HG02970 (cell line): ENCODE data around the gene SLIRP.
"Not testable (repeated sequence)": the region's sequence is repeated elsewhere in the genome, so short reads cannot be mapped to it uniquely, and the experiment has no call there.

Experiments
- ATAC-seq: cut with Tn5 transposase; IDR thresholded peaks from one replicate; pipeline ENCODE4 v1.9.1; 2021; ENCODE audit warnings: mild to moderate bottlenecking, moderate library complexity, moderate number of reproducible peaks; ENCODE audit not compliant: unreplicated experiment, low FRiP score

Gene SLIRP

DNA sequence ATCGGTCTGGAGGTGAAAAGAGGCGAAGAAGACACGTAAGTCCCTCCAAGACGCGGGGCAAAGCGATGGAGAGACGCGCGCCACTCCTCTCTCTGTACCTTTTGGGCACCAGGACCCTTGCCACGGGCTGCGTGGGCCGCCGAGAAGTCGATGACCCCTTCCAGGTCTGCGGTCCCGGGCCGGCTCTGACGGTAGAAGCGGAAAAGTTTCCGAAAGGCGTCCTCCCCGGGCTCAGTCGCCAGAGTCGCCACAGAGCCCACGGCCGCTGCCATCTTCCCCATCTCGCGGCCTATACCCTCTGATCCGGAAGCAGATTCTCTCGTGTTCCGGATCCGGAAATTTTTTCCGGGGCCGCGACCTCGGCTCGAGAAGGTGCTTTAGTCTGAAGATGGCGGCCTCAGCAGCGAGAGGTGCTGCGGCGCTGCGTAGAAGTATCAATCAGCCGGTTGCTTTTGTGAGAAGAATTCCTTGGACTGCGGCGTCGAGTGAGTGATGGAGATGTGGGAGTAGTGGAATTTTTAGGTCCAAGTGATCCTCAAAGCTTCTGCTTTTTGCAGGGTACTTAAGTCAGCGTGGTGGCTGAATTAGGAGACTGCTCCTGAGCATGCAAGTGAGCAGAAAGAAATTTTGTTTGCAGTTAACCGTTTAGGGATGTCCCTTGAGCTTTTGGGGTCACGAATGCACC lies at the start of gene SLIRP, which contains the start of gene ALKBH1:
Gene SLIRP, plus strand, starts transcription at position 380 of the 685 bp plus-strand sequence. Its CDS starts 9 bp downstream, at position 389.
Gene ALKBH1, minus strand, starts transcription at position 300 of the 685 bp plus-strand sequence. Its CDS starts 19 bp downstream, at position 281.
- ATAC-seq = peak; percentile 96

DNA sequence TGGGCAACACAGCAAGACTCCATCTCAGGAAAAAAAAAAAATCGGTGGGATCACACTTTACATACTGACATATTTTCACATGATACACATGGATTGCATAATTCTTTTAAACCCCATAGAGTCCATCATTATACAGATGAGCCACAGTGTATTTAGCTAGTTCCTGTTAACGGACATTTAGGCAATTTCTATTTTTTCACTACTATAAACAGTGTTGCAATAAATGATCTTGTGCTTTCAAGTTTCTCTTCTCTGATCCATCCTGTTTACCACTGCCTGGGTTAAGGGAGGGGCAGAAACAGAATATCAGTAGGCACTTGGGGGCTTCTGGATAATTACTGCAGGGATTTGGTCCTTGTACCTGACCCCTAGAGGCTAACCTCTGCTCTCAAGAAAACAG lies 48.1 kb upstream of the SLIRP start:
- no peak for ATAC-seq

DNA sequence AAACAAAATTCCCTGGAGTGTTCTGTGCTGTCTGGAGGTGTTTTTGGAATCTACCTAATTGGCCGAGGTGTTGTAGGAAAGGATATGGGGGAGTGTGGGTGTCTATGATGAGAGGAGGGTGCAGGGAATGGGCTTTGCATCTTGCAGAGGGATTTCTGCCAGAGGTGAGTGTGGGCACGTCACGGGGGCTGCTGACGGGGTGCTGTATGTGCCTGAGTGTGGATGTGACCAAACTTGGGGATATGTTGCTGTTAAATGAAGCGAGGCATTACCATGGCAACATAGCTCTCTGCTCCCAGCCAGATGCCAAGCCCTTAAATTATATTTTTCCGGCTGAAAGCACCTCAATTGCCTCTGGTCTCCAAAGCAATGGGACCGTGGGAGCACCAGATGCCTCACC lies 47.1 kb upstream of the SLIRP start:
- ATAC-seq = no peak

DNA sequence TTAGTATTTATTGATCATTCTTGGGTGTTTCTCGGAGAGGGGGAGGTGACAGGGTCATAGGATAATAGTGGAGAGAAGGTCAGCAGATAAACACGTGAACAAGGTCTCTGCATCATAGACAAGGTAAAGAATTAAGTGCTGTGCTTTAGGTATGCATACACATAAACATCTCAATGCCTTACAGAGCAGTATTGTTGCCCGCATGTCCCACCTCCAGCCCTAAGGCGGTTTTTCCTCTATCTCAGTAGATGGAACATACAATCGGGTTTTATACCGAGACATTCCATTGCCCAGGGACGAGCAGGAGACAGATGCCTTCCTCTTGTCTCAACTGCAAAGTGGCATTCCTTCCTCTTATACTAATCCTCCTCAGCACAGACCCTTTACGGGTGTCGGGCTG lies 46.3 kb upstream of the SLIRP start:
- not testable (repeated sequence) for ATAC-seq

DNA sequence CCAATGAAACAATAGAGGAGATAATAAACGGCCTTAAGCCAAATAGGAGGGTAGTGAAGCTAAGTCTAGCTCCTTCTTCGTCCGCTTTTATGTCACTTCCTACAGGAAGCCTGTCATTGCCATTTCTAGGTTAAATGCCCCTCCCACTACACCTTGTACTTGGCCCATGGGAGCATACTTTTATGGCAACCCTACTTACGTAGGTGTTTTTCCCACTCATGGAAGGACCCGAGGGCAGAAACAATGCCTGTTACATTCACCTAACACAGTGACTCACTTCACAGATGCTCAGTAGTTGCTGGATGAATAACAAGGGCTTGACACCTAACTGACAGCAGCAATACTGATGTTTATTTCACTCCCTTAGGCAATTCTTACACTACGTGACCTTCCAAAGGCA lies 44.6 kb upstream of the SLIRP start:
- no peak for ATAC-seq

DNA sequence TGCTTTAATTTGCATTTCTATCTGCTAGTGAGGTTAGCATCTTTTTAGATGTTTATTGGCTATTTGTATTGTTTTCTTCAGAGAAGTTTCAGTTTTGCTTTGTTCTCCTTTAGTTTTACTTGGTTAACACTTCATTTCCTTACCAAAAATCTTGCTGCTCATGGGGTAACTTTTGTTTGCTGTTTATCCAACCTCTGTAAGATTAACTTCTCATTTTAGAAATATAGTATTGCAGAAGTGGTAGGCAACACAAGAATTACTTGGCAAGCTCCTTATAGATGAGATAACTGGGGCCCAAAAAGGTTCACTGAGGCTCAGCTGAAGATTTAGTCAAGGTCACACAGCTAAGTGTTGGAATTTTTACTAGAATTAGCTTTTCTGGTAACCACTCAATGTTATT lies 40.6 kb upstream of the SLIRP start:
- no peak for ATAC-seq

DNA sequence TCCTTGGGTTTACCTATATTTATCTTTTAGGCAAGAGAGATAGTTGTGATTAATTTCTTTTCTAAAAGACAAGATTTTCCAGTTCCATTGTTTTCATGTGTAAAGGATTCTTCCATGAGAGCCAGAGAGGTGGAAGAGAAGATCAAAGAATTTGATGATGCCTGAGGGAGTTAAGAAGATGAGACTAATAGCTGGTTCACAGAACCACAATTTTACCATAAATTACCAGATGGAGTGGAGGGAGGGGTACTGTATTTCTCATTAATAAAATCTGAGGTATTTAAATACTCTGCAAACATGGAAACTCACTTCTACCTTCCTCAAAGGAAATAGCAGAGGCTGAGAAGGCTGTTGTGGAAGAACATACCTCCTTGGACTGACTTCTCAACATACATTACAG lies 34.7 kb upstream of the SLIRP start:
- no peak for ATAC-seq

GRCh38 chr14:77674931-77675330 lies 33.0 kb upstream of the SLIRP start:
- no peak for ATAC-seq

- ATAC-seq = no peak
Measured at GRCh38 chr14:77681196-77682157, 26.4 kb upstream of the SLIRP start.

GRCh38 chr14:77682158-77682553 lies 25.7 kb upstream of the SLIRP start:
- ATAC-seq = no peak

GRCh38 chr14:77691259-77691658 lies 16.6 kb upstream of the SLIRP start:
- ATAC-seq = no peak

GRCh38 chr14:77707355-77707723 lies 564 bp upstream of the SLIRP start:
- ATAC-seq = peak; percentile 27

DNA sequence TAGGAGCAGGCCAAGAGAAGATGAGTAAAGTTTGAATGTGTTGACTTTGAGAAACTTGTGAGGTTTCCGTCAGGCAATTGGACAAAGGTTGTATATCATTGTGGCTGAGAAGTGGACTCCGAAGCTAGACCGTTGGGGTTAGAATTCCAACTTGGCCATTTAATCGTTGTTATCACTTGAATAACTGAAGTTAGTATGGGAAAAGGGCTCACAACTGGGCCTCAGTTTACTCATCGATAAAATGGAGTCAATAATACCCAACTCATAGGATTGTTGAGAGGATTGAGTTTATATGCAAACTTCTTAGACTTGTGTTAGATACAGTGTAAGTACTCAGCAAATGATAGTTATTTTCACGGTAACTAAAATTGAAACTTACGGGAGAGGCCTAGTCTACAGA lies 846 bp downstream of the SLIRP start:
- ATAC-seq = no peak

DNA sequence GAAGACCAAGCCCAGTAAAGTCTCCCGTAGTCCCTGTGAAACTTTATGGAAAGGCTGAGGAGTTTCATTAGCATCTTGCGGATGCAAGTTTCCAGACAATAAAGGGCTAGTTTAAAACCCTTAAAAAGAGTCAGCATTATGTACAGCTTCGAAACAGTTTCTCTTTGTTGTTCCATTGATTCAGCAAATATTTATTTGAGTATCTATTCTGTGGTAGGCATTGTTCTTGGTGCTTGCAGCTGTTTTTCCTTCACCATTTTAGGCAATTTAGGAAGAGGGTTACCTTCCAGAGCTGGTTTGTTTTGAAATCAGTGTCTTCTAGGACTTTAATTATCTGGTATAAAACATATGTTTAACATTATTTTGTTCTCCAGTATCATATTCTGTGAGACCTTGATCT lies 1.5 kb downstream of the SLIRP start:
- no peak for ATAC-seq

- ATAC-seq = no peak
Measured at GRCh38 chr14:77710364-77710763, 2.5 kb downstream of the SLIRP start.

DNA sequence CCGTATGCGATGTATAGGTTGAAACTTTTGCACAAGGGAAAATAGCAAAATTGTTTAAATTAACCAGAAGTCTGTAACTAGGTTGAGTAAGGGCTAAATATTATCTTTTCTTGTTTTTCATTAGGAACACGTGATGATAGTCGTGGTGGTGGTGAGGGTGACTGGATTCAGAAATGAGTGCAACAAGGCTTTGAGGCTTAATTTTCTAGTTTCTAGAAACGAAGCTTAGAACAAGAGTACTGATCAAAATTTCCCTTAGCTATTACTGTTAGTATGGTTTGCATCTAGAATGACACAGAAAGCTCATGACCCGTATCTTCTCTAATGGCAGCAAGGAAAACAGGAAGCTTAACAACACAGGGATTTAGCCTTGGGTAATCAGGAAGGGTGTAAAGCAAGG lies 7.0 kb downstream of the SLIRP start:
- ATAC-seq = no peak

GRCh38 chr14:77717608-77718305 lies 9.9 kb downstream of the SLIRP start:
- ATAC-seq = no peak

DNA sequence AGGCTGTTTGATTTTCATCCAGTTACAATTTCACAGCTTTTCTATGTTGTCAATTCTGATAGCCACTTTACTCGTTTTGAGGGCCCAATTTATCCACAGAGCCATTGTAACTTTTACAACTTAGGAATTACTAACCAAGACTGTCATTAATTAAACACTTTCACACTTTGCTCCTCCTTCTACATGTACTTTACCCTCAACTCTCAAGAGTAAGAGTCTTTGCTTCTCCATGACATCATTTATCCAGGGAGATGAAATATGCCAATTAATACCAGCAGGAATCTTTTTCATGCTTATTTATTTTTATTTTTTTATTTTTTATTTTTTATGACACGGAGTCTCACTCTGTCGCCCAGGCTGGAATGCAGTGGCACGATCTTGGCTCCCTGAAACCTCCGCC lies 13.5 kb downstream of the SLIRP start:
- ATAC-seq = no peak

DNA sequence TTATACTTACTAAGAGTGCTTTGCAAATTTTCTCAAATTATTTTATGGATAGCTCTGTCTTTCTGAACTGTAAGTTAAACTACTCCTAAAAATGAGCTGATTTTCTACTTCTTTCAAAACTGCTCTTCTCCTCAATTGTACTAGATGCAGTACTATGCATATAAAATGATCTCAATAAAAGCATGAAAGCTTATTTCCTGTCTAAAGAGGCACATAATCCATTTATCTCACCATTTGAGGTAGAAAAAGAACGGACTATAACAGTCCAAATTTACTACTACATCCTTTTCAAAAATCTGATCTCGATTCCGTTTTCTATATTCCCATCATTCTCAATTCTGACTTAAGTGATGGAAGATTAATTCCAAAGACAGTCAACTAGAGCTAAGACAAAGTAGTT lies 14.4 kb downstream of the SLIRP start:
- ATAC-seq = no peak

- no peak for ATAC-seq
Measured at GRCh38 chr14:77730976-77731497, 23.1 kb downstream of the SLIRP start.
